HG03175 (cell line): ENCODE data around the gene OSBPL5.

ENCODE experiments used
- ATAC-seq: cut with Tn5 transposase; IDR thresholded peaks from one replicate; pipeline ENCODE4 v1.9.1; 2021; ENCODE audit warnings: mild to moderate bottlenecking, moderate library complexity; ENCODE audit not compliant: unreplicated experiment

OSBPL5 gene

DNA sequence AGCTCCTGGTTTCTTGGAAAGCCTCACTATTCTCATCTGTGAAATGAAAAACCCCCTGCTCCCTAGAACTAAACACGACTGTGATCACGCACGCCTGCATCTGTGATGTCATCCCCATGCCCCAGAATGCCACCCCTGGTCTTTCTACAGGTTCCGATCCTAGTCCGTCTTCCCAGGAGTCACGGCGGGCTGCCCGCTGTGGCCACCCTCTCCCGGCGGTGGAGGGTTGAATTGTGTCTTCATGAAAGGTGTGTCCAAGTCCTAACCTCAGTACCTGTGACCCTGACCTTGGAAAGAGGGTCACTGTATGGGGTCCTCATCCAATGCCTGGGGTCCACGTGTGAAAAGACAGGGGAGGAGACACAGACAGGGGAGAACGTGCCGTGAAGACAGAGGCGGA lies 14.4 kb downstream of the OSBPL5 start:
- no peak for ATAC-seq

DNA sequence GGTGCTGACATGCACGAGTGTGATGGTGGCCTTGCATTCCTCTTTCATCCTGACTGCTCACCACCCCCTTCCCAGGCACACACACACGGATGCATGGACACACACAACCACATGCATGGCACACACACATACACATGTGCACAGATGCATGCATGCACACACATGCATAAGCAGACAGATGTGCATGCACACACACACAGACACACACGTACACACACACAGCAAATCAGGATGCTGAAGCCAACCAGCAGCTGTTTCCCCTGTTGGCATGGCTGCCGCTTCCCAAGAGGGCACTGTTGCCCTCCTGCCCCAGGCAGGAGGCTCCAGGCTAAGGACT lies 15.3 kb downstream of the OSBPL5 start:
- ATAC-seq = no peak

DNA sequence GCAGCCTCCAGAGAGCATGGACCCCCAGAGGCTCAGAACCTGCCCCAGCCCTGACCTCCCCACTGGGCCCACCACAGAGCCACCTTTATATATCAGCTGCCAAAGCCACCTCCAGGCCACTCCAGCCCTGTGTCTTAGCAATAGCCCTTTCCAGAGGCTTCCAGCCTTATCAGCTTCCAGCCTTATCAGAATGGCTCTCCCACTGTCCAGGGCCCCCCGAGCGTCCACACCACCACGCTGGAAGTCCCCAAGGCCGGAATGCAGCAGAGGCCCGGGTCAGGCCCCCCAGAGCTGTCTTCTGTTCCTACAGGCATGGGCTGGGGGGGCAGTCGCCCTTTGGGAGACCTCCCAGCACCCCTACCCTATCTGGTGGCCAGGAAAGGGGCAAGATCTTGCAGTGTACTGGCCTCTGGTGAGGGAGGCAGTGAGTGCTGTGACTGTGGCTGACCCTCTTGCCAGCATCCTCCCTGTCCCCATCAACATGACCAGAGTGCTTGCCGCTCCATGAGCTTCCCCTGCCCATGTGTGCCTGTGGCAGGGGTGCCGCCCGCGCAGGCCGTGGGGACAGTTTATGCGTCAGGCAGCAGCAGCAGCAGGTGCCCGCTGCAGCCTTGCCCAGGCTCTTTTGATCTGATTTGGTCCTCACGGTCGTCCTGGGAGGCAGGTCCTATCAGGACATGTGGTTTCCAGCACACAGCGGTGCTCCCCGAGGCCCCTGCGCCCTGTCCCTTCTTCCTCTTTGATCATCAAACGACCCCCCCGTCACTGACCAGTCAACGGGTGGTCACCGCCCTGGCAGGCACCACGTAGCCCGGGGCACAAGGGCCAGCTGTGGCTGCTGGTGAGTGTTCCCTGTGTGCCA lies 15.9 kb downstream of the OSBPL5 start:
- no peak for ATAC-seq

DNA sequence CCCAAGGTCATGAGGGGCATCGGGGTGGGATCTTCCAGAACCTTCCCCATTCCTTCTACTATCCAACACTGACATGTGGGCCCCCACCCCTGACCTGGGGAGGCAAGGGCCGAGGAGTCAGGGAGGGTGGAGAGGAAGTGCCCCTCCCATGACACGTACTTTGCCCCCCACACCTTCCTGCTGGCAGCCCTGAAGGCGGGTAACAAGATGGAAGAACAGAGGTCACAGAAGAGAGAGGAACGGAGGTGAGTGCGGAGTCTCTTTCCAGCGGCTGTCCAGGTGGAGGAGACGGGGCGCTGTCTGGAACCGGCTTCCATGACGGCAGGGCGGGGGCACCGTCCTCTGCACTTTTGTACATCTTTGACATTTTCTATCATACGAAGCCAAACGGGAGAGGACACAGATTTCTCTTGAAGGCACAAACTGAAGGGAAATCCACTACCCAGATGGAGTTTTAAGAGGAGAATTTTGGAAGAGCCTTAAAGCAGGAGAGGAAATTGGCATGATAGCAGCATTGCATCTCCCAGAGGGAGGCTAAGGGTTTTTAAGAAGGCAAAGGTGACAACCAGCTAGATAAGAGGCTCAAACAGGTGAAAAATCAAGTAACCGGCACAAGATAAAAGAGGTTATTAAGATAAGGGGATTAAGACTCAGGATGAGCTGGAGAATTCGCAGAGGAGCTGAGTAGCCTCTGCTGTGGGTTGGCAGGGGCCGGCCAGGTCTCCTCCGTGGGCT lies 16.7 kb downstream of the OSBPL5 start:
- ATAC-seq = no peak

DNA sequence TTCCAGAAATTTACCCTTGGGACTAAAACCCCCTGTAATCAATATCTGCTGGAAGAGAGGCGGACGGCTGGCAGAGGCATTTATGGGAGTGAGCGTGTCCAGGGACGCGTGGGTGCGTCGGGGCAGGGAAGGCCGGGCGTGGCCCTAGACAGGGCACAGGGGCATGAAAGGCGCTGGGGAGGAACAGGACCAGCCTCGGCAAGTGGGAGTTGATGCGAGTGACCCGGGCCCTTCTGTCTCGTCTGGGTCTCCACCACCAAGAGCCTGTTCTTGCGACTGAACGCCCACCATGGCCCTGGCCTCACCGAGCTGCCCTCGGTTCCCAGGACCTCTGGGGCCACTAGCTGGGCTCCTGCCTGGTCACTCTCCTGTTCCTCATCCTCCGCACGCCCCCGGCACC lies 17.5 kb downstream of the OSBPL5 start:
- no peak for ATAC-seq

DNA sequence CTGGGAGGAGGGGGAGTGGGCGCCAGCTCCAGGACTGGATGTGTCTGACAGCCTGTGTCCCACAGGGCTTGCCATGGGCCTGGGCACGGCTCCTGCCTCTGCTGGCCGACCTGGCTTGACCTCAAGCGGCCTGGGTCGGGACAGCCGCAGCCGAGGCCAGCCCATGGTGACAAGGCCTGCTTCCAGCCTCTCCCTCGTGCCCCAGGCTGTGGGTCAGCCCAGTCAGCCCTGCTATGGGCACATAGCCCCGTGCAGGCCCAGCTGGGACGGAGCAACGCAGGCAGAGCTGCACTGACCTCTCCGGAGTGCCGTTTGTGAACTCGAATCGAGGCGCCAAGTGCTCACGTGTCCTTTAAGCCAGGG lies 17.9 kb downstream of the OSBPL5 start:
- ATAC-seq = no peak

DNA sequence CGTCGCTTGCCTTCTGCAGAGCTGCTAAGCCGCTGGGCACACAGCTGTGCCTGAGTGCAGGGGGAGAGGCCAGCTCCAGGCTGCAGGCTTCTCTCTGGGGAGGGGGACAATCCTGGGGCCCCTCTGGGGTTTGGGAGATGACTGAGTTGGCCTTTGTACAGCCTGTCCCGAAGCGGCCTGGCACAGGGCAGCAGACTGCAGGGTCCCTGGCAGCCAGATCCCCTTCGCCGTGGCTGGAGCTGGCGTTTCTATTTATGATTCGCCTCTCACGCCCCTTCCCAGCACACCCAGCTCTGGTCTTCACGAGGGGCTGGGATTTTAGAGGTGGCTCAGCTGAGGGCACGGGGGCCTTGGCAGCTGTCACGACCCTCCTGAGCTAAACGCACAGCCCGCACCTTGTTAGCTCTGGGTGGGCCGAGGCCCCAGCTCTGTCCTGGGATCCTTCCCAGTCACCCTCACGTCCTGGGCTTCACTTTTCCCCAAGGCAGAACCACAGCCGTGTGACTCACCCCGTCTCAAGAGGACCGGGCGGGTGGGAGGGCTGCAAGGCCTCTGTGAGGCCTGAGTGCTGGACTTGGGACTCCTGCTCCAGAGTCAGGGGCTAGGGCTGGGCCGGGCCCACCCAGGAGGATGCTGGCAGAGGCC lies 18.4 kb downstream of the OSBPL5 start:
- no peak for ATAC-seq

DNA sequence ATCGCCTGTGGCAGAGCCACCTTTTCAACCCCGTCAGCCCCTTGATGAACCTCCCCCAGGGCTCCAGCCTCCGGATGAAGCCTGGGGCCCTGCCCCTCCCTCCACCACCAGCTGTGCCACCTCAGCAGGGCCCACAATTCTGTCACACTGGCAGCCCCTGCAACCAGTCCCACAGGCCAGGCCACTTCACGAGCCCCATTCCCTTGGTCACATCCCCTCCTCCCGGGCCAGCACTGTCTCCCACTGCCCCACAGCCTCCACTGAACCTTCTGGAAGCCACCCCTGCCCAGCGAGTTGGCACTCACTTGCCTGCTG lies 19.9 kb downstream of the OSBPL5 start:
- ATAC-seq = no peak

DNA sequence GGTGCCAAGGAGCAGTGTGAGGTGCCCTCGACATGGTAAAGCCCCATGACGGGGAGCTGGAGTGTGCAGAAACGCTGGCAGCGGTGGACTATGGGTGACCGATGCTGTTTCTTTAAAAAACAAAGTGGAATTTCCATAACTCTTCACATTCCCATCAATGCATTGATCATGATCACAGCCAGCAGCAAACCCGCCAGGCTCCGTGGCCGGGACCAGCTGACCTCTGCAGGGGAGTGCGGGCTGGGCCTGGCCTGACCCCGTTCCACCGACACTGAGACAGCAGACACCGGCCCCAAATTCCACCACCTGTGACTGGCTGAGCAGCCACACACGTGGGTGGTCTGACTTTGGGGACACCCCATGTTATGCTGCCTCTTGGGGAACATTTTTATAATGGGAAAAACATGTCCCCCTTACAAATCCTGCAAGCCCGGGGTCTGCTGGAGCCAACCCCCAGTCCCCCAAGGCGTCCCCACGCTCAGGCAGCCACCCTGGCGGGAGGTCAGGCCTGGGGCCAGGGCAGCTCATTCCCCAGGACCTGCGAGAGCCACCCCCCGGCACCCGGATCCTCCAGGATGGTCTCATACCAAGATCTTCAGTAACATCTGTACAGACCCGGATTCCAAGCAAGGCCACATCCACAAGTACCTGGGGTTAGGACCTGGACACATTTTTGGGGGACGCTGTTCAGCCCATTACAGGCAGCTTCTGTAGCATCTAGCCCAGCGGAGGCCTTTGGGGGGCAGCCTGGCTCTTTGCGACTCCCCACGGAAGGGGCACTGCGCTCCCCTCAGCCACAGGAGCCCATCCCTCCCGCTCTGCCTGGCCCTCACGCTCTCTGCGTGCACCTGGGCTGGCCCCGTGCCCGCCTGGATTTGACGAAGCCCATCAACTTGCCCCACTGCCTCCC lies 20.6 kb downstream of the OSBPL5 start:
- no peak for ATAC-seq

DNA sequence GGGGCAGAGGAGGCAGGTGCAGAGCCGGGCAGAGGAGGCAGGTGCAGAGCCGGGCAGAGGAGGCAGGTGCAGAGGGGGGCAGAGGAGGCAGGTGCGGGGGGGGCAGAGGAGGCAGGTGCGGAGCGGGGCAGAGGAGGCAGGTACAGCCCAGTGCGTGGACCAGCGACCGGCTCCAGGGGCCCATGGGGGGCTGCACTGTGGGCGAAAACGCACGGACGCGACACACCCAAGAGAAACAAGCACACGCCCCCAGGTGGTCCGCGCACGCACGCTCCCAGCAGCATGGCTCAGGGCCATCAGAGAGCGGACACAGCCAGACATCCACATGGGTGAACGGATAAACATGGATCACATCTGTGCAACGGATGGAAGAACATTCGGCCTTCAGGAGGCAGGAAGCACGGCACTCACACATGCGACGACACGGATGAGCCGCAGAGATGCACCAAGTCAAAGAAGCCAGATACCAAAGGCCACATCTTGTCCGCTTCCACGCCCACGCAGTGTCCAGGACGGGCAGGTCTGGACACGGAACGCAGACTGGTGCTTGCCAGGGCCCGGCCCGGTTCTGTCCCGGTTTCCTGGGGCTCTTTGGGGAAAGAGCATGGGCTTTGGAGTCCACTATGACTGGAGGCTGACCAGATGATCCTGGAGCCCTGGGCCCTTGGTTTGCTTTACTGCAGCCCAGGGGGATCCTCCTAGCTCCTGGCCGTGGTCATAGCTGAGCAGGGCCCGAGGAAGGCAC lies 21.8 kb downstream of the OSBPL5 start:
- ATAC-seq = no peak

DNA sequence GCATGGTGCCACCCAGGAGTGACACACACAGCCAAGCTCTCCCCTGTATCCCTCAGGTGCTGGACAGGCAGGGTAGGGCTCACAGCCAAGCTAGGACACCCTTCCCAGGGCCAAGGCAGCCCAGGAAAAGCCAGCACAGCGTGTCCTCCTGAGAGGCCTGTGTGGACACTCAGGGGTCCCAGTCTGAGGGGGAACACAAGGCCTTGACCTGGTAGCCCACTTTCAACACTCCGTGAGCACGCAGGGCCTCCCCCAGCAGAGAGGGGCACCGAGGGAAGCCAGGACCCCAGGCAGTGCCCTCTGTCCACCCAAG lies 24.9 kb downstream of the OSBPL5 start:
- no peak for ATAC-seq

DNA sequence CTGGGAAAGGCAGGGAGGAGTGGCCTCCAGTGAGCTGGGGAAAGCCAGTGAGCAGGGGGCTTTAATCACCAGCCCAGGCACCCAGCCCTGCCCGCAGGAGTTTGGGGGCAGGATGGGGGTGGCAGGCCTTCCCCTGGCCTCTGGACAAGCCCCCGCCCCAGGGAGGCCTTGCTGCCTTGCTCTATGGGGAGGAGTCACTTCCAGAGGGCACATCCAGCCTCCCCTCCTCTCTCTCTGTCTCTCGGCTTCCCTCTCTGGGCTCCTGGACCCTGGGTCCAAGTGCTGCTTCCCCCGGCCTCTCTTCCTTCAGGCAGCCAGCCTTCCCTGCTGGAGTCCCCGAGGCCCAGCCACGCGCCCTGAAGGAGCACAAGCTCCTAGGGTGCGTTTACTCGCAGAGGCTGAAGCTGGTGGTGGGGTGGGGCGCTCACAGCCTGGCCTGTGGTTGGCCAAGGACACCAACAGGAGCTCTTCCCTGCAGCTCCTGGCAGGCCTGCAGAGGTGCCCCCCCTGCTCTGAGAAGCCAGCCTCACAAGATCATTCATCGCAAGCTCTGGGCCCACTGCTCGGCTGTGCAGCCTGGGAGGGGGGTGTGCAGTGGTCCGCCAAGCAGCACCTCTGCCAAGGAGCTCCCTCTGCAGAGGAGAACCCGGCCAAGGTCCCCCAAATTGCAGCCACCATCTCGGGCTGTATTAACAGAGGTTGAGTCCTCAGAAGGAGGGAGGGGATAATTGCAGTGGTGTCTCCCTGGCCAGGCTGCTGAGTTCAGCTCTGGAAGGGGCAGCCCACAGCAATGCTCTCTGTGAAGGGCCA lies 25.4 kb downstream of the OSBPL5 start:
- ATAC-seq = no peak

DNA sequence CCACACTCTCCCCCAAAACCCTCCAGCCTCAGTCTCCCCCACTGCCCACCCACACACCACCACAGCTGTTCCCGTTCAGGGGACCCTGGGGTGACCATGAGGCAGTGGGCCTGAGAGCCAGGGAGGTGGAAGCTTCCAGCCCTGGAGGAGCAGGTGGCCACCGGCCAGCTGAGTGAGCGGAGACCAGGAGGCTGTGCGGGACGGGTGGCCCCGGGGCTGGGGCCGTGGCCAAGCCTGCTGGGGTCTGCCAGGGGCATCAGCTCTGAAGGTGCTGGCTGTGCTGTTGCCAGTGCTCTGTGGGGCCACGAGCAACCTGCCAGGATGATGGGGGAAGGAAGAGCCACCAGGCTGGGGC lies 26.0 kb downstream of the OSBPL5 start:
- ATAC-seq = no peak

DNA sequence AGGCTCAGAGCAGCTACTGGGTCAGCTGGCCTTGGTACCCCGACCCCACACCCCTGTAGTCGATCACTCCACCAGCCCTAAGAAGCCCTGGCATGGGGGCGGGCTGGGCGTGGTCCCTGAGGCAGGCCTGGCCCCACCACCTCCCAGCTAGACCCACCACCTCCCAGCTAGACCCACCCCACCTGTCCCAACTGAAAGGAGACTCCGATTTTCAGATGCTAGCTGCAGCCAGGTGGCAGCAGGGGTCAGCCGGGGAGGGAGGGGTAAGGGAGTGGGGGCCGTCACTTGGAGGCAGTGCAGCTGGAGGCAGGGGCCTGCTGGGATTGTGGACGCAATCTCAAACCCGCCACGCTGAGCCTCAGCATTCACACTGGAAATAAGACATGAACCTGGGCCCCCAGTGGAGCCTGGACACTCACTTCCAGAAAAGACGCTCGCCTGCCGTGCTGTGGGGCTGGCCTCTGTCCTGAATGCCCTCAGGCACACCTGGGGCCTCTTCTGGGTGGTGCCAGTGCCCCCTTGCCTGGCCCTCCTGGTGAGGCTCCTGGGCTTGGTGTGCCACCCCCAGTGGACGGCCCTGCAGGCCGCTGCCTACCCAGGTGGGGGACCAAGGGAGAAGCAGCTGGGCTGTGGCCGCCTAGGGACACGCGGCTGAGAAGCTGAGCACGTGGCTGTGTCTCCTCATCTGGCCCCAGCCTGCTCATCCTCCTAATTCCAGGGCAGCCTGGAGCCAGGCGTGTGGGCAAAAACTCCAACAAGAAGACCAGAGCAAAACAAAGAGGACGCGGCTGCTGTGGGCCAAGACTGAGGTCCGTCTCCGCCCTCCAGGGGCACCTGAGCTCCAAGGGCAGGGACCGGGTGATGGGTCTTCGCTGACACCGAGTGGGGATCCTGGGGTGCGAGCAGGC lies 26.7 kb downstream of the OSBPL5 start:
- no peak for ATAC-seq

DNA sequence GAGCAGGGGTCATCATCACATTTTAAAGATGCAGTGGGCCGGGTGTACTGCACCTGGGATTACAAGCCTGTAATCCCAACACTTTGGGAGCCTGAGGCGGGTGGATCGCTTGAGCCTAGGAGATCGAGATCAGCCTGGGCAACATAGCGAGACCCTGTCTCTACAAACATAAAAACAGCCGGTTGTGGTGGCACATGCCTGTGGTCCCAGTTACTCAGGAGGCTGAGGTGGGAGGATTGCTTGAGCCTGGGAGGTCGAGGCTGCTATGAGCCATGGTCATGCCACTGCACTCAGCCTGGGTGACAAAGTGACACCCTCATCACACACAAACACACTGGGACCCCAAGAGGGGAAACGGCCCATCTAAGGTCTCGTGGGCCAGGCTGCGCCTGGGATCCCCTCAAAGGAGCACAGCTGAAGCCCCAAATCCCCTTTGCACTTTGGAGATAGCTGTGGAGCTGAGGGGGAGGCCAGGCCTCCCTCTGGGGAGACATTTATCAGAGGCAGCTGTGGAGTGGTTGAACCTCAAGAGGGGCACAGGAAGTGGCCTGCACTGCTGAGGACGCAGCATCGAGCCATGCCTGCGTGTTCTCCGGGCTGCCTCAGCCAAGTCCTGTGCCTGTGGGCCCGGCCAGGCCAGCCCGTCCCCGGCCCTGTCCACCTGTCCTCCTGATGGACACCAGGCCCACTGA lies 27.5 kb downstream of the OSBPL5 start:
- ATAC-seq = no peak

DNA sequence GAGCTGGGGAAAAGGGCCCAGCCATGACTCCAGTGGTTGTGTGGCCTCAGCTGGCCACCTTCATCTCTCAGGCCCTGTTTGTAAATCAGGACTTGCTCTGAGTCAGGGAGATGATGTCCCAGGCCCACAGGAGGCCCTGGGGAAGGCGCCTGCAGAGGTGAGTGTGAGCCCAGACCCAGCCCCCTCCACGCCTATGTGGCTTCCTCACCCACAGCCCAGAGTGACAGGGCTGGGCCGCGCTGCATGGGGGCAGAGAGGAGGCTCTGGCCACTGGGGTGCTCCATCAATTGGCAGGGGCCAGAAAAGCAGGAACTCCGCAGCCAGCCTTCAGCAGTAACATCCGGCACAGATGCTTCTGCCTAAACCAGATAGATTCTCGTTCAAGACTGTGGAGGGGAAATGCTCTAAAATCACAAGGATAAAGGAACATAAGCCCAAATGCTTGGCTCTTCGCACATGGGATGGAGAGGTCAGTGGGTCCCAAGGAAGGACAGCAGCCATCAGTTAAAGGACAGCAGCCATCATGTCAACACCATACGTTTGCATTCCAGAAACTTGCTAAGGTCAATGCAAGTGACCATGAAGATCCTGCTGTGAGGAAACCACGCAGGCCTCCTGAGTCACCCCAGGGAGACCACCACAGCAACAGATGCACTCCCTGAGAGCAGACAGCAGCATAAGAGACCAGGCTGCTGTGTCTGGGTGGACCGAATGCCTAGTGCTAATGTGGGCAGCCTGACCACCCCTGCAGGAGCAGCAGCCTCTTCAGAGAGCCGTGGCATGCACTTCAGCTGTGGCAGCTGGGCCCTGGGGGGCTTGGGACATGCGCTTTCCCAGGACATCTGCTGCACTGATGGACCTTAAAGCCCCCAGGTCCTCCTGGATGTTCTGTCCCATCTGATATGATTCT lies 28.3 kb downstream of the OSBPL5 start:
- ATAC-seq = no peak
